Measurements from ENCODE around the gene FOXD4L6.
"Not testable (repeated sequence)": the region's sequence is repeated elsewhere in the genome, so short reads cannot be mapped to it uniquely, and the experiment has no call there.

GRCh38 chr9:41090386-41090785 lies 38.1 kb downstream of the FOXD4L6 start:
- TF ChIP-seq CTCF, POLR2A (IDR thresholded peaks at IDR 0.05): not testable (repeated sequence)
